NCI-H187 treated with DMSO at 0.1 percent for 48 hours (cell line): Measurements from ENCODE around the gene PCDHB5.
"Not testable (repeated sequence)": the region's sequence is repeated elsewhere in the genome, so short reads cannot be mapped to it uniquely, and the experiment has no call there.

Experiments used
- DNase-seq: peaks from one replicate; lab custom pipeline; 2025; lab: John Stamatoyannopoulos, UW

Gene PCDHB5

DNA sequence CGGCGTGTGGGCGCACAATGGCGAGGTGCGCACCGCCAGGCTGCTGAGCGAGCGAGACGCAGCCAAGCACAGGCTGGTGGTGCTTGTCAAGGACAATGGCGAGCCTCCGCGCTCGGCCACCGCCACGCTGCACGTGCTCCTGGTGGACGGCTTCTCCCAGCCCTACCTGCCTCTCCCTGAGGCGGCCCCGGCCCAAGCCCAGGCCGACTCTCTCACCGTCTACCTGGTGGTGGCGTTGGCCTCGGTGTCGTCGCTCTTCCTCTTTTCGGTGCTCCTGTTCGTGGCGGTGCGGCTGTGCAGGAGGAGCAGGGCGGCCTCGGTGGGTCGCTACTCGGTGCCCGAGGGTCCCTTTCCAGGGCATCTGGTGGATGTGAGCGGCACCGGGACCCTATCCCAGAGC, 17.1 kb downstream of the PCDHB5 start:
- DNase-seq, result not testable (repeated sequence)

DNA sequence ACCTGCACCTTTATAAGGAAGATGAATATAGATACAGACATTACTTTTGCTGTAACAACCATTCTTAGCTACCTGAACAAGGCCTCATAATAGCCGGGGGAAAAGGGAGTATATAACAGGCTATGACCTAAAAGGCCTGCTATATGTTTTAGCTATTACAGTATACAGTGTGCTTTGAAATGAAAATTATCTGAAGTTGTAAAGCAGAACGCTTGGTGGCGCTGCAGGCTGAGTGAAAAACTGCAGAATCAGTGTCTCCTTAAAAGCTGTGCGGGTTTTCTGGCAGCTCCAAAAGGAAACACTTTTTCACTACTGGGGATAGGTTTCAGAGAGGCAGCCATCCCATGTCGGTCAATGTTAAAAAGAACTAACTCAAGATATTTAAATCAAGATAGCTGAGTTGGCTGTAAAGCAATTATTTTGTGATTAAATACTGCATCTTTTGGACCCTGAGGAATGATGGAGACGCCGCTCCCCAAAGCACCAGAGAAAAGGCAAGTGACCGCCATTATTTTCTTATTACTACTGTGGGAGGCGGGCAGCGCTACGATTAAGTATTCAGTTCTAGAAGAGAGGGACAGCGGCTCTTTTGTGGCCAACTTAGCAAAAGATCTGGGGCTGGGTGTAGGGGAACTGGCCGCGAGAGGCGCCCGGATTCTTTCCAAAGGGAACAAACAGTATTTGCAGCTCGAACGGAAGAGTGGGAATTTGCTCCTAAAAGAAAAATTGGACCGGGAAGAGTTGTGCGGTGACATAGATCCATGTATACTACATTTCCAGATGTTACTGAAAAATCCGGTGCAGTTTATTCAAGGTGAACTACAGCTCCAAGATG, 20.8 kb downstream of the PCDHB5 start:
- no peak for DNase-seq

DNA sequence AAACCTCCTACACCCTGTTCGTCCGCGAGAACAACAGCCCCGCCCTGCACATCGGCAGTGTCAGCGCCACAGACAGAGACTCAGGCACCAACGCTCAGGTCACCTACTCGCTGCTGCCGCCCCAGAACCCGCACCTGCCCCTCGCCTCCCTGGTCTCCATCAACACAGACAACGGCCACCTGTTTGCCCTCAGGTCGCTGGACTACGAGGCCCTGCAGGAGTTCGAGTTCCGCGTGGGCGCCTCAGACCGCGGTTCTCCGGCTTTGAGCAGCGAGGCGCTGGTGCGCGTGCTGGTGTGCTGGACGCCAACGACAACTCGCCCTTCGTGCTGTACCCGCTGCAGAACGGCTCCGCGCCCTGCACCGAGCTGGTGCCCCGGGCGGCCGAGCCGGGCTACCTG, 22.4 kb downstream of the PCDHB5 start:
- DNase-seq, result not testable (repeated sequence)

DNA sequence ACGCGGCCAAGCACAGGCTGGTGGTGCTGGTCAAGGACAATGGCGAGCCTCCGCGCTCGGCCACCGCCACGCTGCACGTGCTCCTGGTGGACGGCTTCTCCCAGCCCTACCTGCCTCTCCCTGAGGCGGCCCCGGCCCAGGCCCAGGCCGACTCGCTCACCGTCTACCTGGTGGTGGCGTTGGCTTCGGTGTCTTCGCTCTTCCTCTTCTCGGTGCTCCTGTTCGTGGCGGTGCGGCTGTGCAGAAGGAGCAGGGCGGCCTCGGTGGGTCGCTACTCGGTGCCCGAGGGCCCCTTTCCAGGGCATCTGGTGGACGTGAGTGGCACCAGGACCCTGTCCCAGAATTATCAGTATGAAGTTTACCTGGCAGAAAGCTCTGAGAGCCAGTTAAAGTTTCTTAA, 22.9 kb downstream of the PCDHB5 start:
- not testable (repeated sequence) for DNase-seq

DNA sequence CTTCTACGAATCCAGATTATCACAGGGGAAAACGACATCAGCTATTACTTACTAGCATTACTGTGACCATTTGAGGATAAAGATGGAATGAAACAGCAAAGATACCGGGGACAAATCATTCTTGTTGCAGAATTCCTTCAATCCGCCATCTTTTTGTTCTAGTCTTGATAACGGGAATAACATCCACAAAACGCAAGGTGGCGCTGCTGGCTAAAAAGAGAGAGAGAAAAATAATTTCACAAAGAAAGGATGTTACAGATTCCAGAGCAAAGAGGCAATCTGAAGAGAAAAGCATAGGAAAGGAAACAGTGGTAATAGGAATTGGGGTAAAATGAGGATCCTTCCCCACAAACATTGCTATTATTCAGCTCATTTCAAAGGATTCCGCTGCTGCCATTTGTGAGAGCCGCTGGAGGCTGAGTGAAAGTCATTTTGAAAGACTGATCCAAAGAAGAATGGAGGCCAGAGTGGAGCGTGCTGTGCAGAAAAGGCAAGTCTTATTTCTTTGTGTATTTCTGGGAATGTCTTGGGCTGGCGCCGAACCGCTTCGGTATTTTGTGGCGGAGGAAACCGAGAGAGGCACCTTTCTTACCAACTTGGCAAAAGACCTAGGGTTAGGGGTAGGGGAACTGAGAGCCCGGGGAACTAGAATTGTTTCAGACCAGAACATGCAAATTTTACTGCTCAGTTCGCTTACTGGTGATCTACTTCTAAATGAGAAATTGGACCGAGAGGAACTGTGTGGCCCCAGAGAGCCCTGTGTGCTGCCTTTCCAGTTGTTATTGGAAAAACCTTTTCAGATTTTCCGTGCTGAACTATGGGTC, 37.6 kb downstream of the PCDHB5 start, which contains the start of gene PCDHB7:
Gene PCDHB7, plus strand, starts transcription at position 264 of the 824 bp plus-strand sequence. Its CDS starts 192 bp downstream, at position 456.
- DNase-seq, result no peak

DNA sequence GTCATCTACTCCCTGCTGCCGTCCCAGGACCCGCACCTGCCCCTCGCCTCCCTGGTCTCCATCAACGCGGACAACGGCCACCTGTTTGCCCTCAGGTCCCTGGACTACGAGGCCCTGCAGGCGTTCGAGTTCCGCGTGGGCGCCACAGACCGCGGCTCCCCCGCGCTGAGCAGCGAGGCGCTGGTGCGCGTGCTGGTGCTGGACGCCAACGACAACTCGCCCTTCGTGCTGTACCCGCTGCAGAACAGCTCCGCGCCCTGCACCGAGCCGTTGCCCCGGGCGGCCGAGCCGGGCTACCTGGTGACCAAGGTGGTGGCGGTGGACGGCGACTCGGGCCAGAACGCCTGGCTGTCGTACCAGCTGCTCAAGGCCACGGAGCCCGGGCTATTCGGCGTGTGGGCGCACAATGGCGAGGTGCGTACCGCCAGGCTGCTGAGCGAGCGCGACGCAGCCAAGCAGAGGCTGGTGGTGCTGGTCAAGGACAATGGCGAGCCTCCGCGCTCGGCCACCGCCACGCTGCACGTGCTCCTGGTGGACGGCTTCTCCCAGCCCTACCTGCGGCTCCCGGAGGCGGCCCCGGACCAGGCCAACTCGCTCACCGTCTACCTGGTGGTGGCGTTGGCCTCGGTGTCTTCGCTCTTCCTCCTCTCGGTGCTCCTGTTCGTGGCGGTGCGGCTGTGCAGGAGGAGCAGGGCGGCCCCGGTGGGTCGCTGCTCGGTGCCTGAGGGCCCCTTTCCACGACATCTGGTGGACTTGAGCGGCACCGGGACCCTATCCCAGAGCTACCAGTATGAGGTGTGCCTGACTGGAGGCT, 39.5 kb downstream of the PCDHB5 start:
- not testable (repeated sequence) for DNase-seq

DNA sequence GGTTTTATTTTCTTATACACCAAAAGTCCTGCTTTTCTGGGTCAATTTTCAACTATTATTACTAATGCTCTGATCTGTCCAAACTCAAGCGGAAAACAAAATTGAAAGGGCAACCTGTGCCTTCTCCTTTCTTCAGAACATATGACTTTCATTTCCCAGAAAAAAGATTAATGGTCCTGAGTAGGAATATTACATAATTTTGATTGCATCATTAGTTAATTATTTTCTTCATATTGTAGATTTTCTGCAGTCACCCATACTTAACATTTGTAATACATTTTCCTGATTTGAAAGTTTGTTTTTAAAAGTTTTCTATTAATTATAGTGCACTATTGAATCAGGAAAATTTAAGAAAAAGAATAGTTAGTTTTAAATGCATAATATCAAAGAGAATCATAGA, 40.9 kb downstream of the PCDHB5 start:
- DNase-seq, result no peak

DNA sequence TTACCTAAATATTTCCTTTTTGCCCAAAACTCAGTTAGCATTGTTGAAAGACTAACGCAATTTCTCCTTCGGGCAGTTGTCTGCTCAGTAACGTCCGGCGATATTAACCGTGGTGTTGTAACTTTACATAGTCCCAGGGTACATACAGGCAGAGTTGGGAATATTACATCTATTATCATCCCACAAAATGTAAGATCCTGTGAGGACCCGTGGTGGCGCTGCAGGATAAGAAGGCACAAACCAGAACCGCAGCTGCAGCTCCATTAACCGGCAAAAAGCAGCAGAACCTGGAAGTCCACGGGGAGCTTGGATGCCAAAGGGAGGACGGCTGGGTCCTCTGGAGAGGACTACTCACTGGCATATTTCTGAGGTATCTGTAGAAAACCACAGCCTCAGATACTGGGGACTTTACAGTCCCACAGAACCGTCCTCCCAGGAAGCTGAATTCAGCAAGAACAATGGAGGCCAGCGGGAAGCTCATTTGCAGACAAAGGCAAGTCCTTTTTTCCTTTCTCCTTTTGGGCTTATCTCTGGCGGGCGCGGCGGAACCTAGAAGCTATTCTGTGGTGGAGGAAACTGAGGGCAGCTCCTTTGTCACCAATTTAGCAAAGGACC, 42.7 kb downstream of the PCDHB5 start, which contains the start of gene PCDHB8:
Gene PCDHB8, plus strand, starts transcription at position 214 of the 615 bp plus-strand sequence. Its CDS starts 245 bp downstream, at position 459.
- DNase-seq, result not testable (repeated sequence)

DNA sequence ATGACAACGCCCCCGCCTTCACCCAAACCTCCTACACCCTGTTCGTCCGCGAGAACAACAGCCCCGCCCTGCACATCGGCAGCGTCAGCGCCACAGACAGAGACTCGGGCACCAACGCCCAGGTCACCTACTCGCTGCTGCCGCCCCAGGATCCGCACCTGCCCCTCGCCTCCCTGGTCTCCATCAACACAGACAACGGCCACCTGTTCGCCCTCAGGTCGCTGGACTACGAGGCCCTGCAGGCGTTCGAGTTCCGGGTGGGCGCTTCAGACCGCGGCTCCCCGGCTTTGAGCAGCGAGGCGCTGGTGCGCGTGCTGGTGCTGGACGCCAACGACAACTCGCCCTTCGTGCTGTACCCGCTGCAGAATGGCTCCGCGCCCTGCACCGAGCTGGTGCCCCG, 44.4 kb downstream of the PCDHB5 start:
- not testable (repeated sequence) for DNase-seq

DNA sequence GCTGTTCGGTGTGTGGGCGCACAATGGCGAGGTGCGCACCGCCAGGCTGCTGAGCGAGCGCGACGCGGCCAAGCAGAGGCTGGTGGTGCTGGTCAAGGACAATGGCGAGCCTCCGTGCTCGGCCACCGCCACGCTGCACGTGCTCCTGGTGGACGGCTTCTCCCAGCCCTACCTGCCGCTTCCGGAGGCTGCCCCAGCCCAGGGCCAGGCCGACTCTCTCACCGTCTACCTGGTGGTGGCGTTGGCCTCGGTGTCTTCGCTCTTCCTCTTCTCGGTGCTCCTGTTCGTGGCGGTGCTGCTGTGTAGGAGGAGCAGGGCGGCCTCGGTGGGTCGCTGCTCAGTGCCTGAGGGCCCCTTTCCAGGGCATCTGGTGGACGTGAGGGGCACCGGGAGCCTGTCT, 44.9 kb downstream of the PCDHB5 start:
- DNase-seq, result not testable (repeated sequence)

DNA sequence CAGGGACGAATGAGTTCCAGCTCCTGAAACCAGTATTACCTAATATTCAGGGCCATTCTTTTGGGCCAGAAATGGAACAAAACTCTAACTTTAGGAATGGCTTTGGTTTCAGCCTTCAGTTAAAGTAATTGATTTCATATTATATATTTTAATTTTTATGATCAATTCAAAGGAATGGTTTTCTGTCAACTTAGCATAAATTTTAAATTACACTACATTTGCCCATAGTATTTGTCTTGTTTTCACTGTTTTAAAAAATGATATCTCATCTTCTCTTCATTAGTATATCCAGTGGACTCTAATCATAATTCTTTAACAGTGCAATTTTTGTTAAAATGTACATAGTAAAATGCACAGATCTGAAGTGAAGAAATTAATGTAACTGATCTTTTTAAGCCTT, 45.3 kb downstream of the PCDHB5 start:
- no peak for DNase-seq

DNA sequence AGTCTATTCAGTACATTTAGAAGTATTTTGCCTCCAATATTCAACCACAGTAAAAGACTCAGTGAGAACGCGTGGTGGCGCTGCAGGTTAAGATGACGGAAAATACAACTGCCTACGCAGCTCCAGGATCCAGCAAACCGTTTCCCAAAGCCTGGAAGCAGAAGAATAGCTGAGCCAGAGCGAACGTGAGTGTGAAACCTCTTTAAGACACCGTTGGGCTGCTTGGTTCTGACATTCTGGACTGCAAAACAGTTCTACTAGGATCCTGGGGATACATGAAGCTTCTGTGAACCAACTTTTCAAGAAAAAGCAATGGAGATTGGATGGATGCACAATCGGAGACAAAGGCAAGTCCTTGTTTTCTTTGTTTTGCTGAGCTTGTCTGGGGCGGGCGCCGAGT, 47.2 kb downstream of the PCDHB5 start, which contains the start of gene PCDHB16:
Gene PCDHB16, plus strand, starts transcription at position 140 of the 400 bp plus-strand sequence. Its CDS starts 173 bp downstream, at position 313.
- no peak for DNase-seq

DNA sequence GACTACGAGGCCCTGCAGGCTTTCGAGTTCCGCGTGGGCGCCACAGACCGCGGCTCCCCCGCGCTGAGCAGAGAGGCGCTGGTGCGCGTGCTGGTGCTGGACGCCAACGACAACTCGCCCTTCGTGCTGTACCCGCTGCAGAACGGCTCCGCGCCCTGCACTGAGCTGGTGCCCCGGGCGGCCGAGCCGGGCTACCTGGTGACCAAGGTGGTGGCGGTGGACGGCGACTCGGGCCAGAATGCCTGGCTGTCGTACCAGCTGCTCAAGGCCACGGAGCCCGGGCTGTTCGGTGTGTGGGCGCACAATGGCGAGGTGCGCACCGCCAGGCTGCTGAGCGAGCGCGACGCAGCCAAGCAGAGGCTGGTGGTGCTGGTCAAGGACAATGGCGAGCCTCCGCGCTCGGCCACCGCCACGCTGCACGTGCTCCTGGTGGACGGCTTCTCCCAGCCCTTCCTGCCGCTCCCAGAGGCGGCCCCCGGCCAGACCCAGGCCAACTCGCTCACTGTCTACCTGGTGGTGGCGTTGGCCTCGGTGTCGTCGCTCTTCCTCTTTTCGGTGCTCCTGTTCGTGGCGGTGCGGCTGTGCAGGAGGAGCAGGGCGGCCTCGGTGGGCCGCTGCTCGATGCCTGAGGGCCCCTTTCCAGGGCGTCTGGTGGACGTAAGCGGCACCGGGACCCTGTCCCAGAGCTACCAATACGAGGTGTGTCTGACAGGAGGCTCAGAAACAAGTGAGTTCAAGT, 49.3 kb downstream of the PCDHB5 start:
- not testable (repeated sequence) for DNase-seq

DNA sequence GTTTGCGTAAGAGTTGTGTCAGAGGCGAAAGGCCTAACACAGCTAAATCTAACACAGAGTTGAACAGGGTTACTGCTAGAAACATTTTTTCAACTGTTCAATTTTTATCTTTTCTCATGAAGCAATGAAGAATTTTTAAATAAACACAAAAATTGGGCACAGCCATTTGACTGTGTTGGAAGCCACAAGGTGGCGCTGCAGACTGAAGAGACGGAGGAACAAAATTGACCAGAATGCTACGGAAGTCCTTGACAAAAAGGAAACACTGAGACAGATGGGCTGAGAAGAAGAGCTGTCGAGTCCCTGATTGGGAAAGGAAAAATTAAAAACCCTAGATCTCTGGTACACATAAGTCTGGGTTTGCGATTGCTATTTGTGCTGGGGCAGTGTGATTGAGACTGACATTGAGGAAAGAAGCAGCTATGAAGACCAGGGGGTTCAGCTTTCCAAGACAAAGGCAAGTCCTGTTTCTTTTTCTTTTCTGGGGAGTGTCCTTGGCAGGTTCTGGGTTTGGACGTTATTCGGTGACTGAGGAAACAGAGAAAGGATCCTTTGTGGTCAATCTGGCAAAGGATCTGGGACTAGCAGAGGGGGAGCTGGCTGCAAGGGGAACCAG, 52.0 kb downstream of the PCDHB5 start, which contains the start of gene PCDHB9:
Gene PCDHB9, plus strand, starts transcription at position 265 of the 616 bp plus-strand sequence. Its CDS starts 158 bp downstream, at position 423.
- peak; percentile 10 for DNase-seq
